ENCODE data around the gene CEP164.
"Not testable (repeated sequence)": the region's sequence is repeated elsewhere in the genome, so short reads cannot be mapped to it uniquely, and the experiment has no call there.

- TF ChIP-seq, protein P1, sequence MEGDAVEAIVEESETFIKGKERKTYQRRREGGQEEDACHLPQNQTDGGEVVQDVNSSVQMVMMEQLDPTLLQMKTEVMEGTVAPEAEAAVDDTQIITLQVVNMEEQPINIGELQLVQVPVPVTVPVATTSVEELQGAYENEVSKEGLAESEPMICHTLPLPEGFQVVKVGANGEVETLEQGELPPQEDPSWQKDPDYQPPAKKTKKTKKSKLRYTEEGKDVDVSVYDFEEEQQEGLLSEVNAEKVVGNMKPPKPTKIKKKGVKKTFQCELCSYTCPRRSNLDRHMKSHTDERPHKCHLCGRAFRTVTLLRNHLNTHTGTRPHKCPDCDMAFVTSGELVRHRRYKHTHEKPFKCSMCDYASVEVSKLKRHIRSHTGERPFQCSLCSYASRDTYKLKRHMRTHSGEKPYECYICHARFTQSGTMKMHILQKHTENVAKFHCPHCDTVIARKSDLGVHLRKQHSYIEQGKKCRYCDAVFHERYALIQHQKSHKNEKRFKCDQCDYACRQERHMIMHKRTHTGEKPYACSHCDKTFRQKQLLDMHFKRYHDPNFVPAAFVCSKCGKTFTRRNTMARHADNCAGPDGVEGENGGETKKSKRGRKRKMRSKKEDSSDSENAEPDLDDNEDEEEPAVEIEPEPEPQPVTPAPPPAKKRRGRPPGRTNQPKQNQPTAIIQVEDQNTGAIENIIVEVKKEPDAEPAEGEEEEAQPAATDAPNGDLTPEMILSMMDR (conservative IDR thresholded peaks at IDR 0.05; ENCODE audit: low read depth, low read length), result not testable (repeated sequence)
- not testable (repeated sequence) for TF ChIP-seq EZH2phosphoT487 (IDR thresholded peaks at IDR 0.05; ENCODE audit: borderline replicate concordance, low read length)
Measured at GRCh38 chr11:117398618-117399017, 71.0 kb downstream of the CEP164 start.

All from PC-3 (cell line).